Stimulated activated CD4-positive, alpha-beta T cell treated with anti-CD3 and anti-CD28 coated beads, Interleukin-4, amount 100 ng/mL, for 4 hours (primary cell): ENCODE results near the gene MON2.
"Not testable (repeated sequence)": the region's sequence is repeated elsewhere in the genome, so short reads cannot be mapped to it uniquely, and the experiment has no call there.

Experiments used
- DNase-seq, 2 experiments: peaks; one replicate each; pipeline ENCODE4 v3.0.0-alpha.2; 2020

Gene MON2

GRCh38 chr12:62471734-62472133 lies 5.1 kb downstream of the MON2 start:
- no peak for DNase-seq

- DNase-seq: no peak
These were observed 5.8 kb downstream of the MON2 start for GRCh38 chr12:62472472-62472871.

- DNase-seq: no peak
These were observed 15.4 kb downstream of the MON2 start for GRCh38 chr12:62481843-62482540.

GRCh38 chr12:62482769-62483168 lies 16.1 kb downstream of the MON2 start:
- no peak for DNase-seq

GRCh38 chr12:62484233-62484632 lies 17.6 kb downstream of the MON2 start:
- no peak for DNase-seq

GRCh38 chr12:62505786-62506185 lies 39.2 kb downstream of the MON2 start:
- no peak for DNase-seq

- DNase-seq: no peak
These were observed 46.3 kb downstream of the MON2 start for GRCh38 chr12:62512901-62513300.

- not testable (repeated sequence) for DNase-seq
These were observed 47.5 kb downstream of the MON2 start for GRCh38 chr12:62514080-62514479.

- DNase-seq: no peak
These were observed 50.3 kb downstream of the MON2 start for GRCh38 chr12:62516927-62517326.

- DNase-seq: no peak
These were observed 51.3 kb downstream of the MON2 start for GRCh38 chr12:62517887-62518286.

- DNase-seq: no peak
These were observed 52.4 kb downstream of the MON2 start for GRCh38 chr12:62519043-62519442.

- no peak for DNase-seq
These were observed 53.7 kb downstream of the MON2 start for GRCh38 chr12:62520361-62520760.

- DNase-seq: no peak
These were observed 56.4 kb downstream of the MON2 start for GRCh38 chr12:62522984-62523383.

GRCh38 chr12:62523619-62524018 lies 57.0 kb downstream of the MON2 start:
- no peak for DNase-seq

- no peak for DNase-seq
These were observed 58.6 kb downstream of the MON2 start for GRCh38 chr12:62525271-62525670.

- DNase-seq: no peak
These were observed 64.0 kb downstream of the MON2 start for GRCh38 chr12:62530596-62530995.

- no peak for DNase-seq
These were observed 65.7 kb downstream of the MON2 start for GRCh38 chr12:62532333-62532732.

GRCh38 chr12:62533087-62533754 lies 66.6 kb downstream of the MON2 start:
- DNase-seq: no peak

- no peak for DNase-seq
These were observed 67.1 kb downstream of the MON2 start for GRCh38 chr12:62533755-62534107.

- no peak for DNase-seq
These were observed 69.9 kb downstream of the MON2 start for GRCh38 chr12:62536546-62536945.

- DNase-seq: no peak
These were observed 70.9 kb downstream of the MON2 start for GRCh38 chr12:62537551-62537950.

GRCh38 chr12:62540354-62540753 lies 73.7 kb downstream of the MON2 start:
- no peak for DNase-seq

GRCh38 chr12:62542814-62543213 lies 76.2 kb downstream of the MON2 start:
- no peak for DNase-seq

GRCh38 chr12:62543324-62543723 lies 76.7 kb downstream of the MON2 start:
- DNase-seq: no peak

GRCh38 chr12:62543741-62544140 lies 77.1 kb downstream of the MON2 start:
- no peak for DNase-seq
